GM12892 (cell line): ENCODE measurements around the gene TMED8.

Experiments used
- POLR2A ChIP-seq: IDR thresholded peaks from 2 replicates; pipeline ENCODE4 v1.6.1; 2011; ENCODE audit warnings: low read depth, low read length, control low read depth
- TAF1 ChIP-seq: IDR thresholded peaks from 2 replicates; pipeline ENCODE4 v1.6.1; 2011; ENCODE audit warnings: low read depth, mild to moderate bottlenecking, control low read depth, low read length, borderline replicate concordance

DNA sequence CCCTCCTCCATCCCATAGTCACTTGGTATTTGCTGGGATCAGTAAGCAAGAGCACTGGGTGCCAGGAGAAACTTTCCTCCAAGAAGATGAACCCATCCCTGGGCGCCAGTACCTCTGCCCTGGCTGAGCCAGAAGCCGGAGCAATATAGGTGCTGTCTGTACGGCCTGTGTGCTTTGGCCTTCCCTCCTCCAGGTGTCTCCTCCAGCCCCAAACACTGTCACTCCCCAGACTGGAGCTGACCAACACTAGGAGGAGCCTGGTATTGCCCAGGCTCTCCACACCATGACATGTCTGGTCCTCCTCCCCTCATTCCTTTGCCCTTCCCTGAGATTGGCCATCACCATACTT is 51.2 kb downstream of the TMED8 start:
- TF ChIP-seq TAF1 (no peak), POLR2A (no peak)
